ENCODE data around the gene CLEC4M. TPM values are rescaled to one million over a fixed set of nuclear protein-coding genes. Genes with fewer than 3 reads are reported as not detected.

CLEC4M gene
- total and polyA plus RNA-seq, 4 donors, result 22.2 to 33.5 (median 32.9) TPM

GRCh38 chr19:7732045-7732444, 31.0 kb upstream of the CLEC4M start, which contains the start of gene CLEC4G:
CLEC4G (minus strand) TSS chr19:7732110; CDS start chr19:7732102, 8 bp downstream.
- H3K4me3 ChIP-seq (ENCODE audit: low read depth in 1 of 3, low read length in 3 of 3), result peak within 1 kb of the TSS in 2 of 3 donors; percentile 7 to 29
- H3K27ac ChIP-seq (ENCODE audit: low read depth in 1 of 2, low read length in 2 of 2), result no peak within 1 kb of the TSS
- 52% methylated on average over 9 of the region's 9 CpGs for WGBS
- no peak for TF ChIP-seq GABPA (IDR thresholded peaks at IDR 0.05 in 1 of 2, conservative IDR thresholded peaks at IDR 0.05 in 1 of 2)
- TF ChIP-seq EGR1 (IDR thresholded peaks at IDR 0.05; ENCODE audit: low read depth in 2 of 2), result no peak
- no peak for TF ChIP-seq HNF4G (IDR thresholded peaks at IDR 0.05)
- no peak for TF ChIP-seq JUND (IDR thresholded peaks at IDR 0.05)
- TF ChIP-seq YY1 (IDR thresholded peaks at IDR 0.05), result no peak
- TF ChIP-seq HNF4A (conservative IDR thresholded peaks at IDR 0.05), result no peak
- TF ChIP-seq NR2F2 (IDR thresholded peaks at IDR 0.05), result no peak
- TF ChIP-seq ATF3 (IDR thresholded peaks at IDR 0.05), result no peak
- TF ChIP-seq CTCF (IDR thresholded peaks at IDR 0.05; ENCODE audit: low read depth, low read length, missing input control), result no peak
- no peak for TF ChIP-seq MAX (IDR thresholded peaks at IDR 0.05)
- TF ChIP-seq FOXA1 (IDR thresholded peaks at IDR 0.05), result no peak
- no peak for TF ChIP-seq REST (IDR thresholded peaks at IDR 0.05)
- no peak for TF ChIP-seq RXRA (IDR thresholded peaks at IDR 0.05)
- TF ChIP-seq ZBTB33 (IDR thresholded peaks at IDR 0.05), result no peak
- TF ChIP-seq TAF1 (conservative IDR thresholded peaks at IDR 0.05), result no peak
- no peak for TF ChIP-seq RAD21 (IDR thresholded peaks at IDR 0.05)
- no peak for TF ChIP-seq SP1 (IDR thresholded peaks at IDR 0.05)
- peaks cover 0 to 9% (median 2%) of the 10 kb centered on the region in 4 donors for H3K27me3 ChIP-seq (ENCODE audit: control insufficient read depth in 4 of 4, insufficient read depth in 4 of 4, low read length in 3 of 4)
- no peaks in the 10 kb centered on the region for H3K9me3 ChIP-seq (ENCODE audit: control insufficient read depth in 4 of 4, low read length in 3 of 4)
- no peak for DNase-seq (ENCODE audit: low spot score)
- peaks cover 0 to 2% (median 0%) of the 10 kb centered on the region in 4 donors for H3K4me1 ChIP-seq (ENCODE audit: control insufficient read depth in 4 of 4, insufficient read depth in 4 of 4, low read length in 3 of 4)
- no peak within 1 kb of the TSS for H3K9ac ChIP-seq (ENCODE audit: low read depth in 1 of 2, low read length in 2 of 2)
- no peaks in the 10 kb centered on the region for H3K36me3 ChIP-seq (ENCODE audit: control insufficient read depth in 4 of 4, insufficient read depth in 3 of 4, low read depth in 1 of 4, low read length in 3 of 4)

Data from liver (tissue), 9 donors.